CD8-positive, alpha-beta memory T cell (primary cell): ENCODE measurements around the gene NXPE3. TPM values are rescaled to one million over a fixed set of nuclear protein-coding genes. Genes with fewer than 3 reads are reported as not detected.
A peak's percentile ranks its signal among the peaks of the same experiment; 100 is the strongest.

Experiments
- CTCF ChIA-PET: fragments of 350-600 bp; sonication (Branson Sonifier 250); formaldehyde crosslinking; loops from one replicate; lab custom pipeline; 2021; ENCODE audit warnings: antibody characterized with exemption; lab: Charles Lee
- POLR2A ChIA-PET: fragments of 350-600 bp; sonication (Branson Sonifier 250); formaldehyde crosslinking; loops from one replicate; lab custom pipeline; 2021; ENCODE audit warnings: antibody characterized with exemption; lab: Charles Lee
- DNase-seq, 5 donors: peaks; one replicate each; pipeline versions ENCODE4 v3.0.0 to v3.0.0-alpha.2; 2020 to 2022; ENCODE audit warnings: mixed read lengths in 1 of 5
- H3K27ac ChIP-seq: one replicate; pipeline ENCODE4 v1.7.0; 2013; ENCODE audit warnings: low read depth, mild to moderate bottlenecking, low read length, moderate library complexity
- H3K27me3 ChIP-seq: 2 replicates; pipeline ENCODE4 v1.7.0; 2013; ENCODE audit warnings: low read length, mild to moderate bottlenecking; ENCODE audit not compliant: insufficient read depth, poor library complexity, severe bottlenecking
- H3K36me3 ChIP-seq: 2 replicates; pipeline ENCODE4 v1.7.0; 2013; ENCODE audit warnings: mild to moderate bottlenecking, low read length, moderate library complexity; ENCODE audit not compliant: insufficient read depth
- H3K4me1 ChIP-seq: 2 replicates; pipeline ENCODE4 v1.7.0; 2013; ENCODE audit warnings: mild to moderate bottlenecking, low read length, moderate library complexity; ENCODE audit not compliant: insufficient read depth
- H3K4me3 ChIP-seq: 2 replicates; pipeline ENCODE4 v1.7.0; 2013; ENCODE audit warnings: mild to moderate bottlenecking, low read length
- H3K9me3 ChIP-seq: 2 replicates; pipeline ENCODE4 v1.7.0; 2013; ENCODE audit warnings: mild to moderate bottlenecking, low read length
- H3K27ac Mint-ChIP-seq, 8 donors: one replicate each; pipeline ENCODE4 v1.8.0; 2020 to 2021; ENCODE audit warnings: mixed read lengths in 8 of 8, mild to moderate bottlenecking in 6 of 8, inconsistent platforms in 3 of 8, moderate library complexity in 3 of 8
- H3K27me3 Mint-ChIP-seq, 2 donors: one replicate each; pipeline ENCODE4 v1.8.0; 2020 to 2021; ENCODE audit warnings: mixed read lengths in 2 of 2, mild to moderate bottlenecking in 1 of 2, moderate library complexity in 1 of 2
- H3K36me3 Mint-ChIP-seq, 3 donors: one replicate each; pipeline ENCODE4 v1.8.0; 2020 to 2021; ENCODE audit warnings: mixed read lengths in 3 of 3, inconsistent platforms in 1 of 3, mild to moderate bottlenecking in 1 of 3
- H3K4me1 Mint-ChIP-seq, 3 donors: one replicate each; pipeline ENCODE4 v1.8.0; 2020 to 2021; ENCODE audit warnings: mixed read lengths in 3 of 3, inconsistent platforms in 1 of 3, mild to moderate bottlenecking in 1 of 3
- H3K4me3 Mint-ChIP-seq, 7 donors: one replicate each; pipeline ENCODE4 v1.8.0; 2020 to 2021; ENCODE audit warnings: mixed read lengths in 7 of 7, mild to moderate bottlenecking in 6 of 7, moderate library complexity in 4 of 7, inconsistent platforms in 2 of 7
- H3K9me3 Mint-ChIP-seq, 5 donors: one replicate each; pipeline ENCODE4 v1.8.0; 2020 to 2022; ENCODE audit warnings: mixed read lengths in 5 of 5, mild to moderate bottlenecking in 3 of 5, moderate library complexity in 2 of 5, inconsistent platforms in 1 of 5
- polyA plus RNA-seq: library from polyadenylated mRNA; unstranded; fragments of 300-500 nt; fragmentation: Illumina TruSeq; gene quantifications from one replicate; pipeline ENCODE4 v1.2.3, GENCODE V29; 2021
- total RNA-seq, 2 experiments: library from RNA; stranded (reverse); gene quantifications; one replicate each; pipeline ENCODE4 v1.2.3, GENCODE V29; 2021

Gene NXPE3
- total and polyA plus RNA-seq, 3 experiments from 2014 or later: 16.2 to 37.4 (median 17.2) TPM

DNA sequence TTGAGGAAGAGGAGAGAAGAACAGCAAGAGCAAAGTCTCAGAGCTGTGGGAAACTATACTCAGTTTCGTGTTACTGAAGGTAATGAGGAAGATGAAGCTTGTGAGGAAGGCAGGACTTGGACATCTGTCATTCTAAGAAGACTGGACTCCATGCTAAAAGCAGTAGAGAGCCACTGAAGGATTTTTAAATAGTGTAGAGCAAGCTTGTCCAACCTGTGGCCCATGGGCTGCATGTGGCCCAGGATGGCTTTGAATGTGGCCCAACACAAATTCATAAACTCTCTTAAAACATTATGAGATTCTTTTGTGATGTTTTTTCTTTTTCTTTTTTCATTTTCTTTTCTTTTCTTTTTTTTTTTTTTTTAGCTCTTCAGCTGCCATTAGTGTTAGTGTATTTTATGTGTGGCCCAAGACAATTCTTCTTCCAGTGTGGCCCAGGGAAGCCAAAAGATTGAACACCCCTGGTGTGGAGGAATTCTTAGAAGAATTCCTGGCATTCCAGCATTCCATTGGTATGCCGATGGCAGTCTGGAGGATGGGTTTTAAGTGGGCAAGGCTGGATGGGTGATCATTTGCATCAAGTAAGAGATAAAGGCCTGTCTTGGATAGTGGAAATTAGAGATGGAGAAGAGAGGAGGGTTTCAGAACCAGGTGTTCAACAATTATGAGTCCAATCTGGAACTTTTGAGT is 63.4 kb downstream of the NXPE3 start:
- H3K4me3 Mint-ChIP-seq: no peak overlapping the region
- Histone ChIP-seq H3K27me3 (no peaks in the 10 kb centered on the region), H3K9me3 (no peaks in the 10 kb centered on the region), H3K27ac (no peak overlapping the region), H3K4me1 (no peaks in the 10 kb centered on the region), H3K4me3 (no peak overlapping the region), H3K36me3 (no peaks in the 10 kb centered on the region)
- no peak for DNase-seq
- H3K4me1 Mint-ChIP-seq: no peaks in the 10 kb centered on the region
- ChIA-PET CTCF (no interaction called here), POLR2A (interaction anchor here (0.5 to 0.6 kb wide), 2 partner anchors 94 to 101 kb away, joined by 3 to 5 read pairs; no protein-coding TSS in a partner anchor)
- H3K27ac Mint-ChIP-seq: peak overlapping the region in 1 of 8 donors; percentile 22
- H3K36me3 Mint-ChIP-seq: peaks cover 0 to 13% (median 5%) of the 10 kb centered on the region in 3 donors
- H3K27me3 Mint-ChIP-seq: no peaks in the 10 kb centered on the region
- H3K9me3 Mint-ChIP-seq: peaks cover 0 to 4% (median 0%) of the 10 kb centered on the region in 5 donors

DNA sequence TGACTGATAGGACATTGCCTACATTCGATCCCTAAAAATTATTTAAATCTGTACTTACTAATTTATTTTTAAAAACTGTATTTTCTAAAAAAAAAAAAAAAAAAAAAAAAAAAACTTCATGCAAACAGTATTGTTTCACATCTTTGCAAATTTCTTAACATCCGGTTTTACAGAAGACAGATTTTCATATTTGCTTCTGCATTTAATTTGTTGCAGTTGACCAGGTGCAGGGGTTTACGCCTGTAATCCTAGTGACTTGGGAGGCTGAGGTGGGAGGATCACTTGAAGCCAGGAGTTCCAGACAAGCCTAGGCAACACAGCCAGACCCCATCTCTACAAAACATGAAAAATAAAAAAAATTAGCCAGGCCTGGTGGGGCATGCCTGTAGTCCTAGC is 63.9 kb downstream of the NXPE3 start:
- no peaks in the 10 kb centered on the region for H3K9me3 ChIP-seq
- Mint-ChIP-seq H3K27me3 (no peaks in the 10 kb centered on the region), H3K27ac (peak overlapping the region in 2 of 8 donors; percentile 14 to 50), H3K4me3 (no peak overlapping the region), H3K4me1 (no peaks in the 10 kb centered on the region), H3K36me3 (peaks cover 0 to 13% (median 5%) of the 10 kb centered on the region in 3 donors), H3K9me3 (peaks cover 0 to 4% (median 0%) of the 10 kb centered on the region in 5 donors)
- no peak for DNase-seq
- H3K4me1 ChIP-seq: no peaks in the 10 kb centered on the region
- POLR2A ChIA-PET: interaction anchor here (0.6 kb wide), 1 partner anchor 100 kb away, joined by 5 read pairs; no protein-coding TSS in a partner anchor
- H3K4me3 ChIP-seq: no peak overlapping the region
- H3K27ac ChIP-seq: no peak overlapping the region
- CTCF ChIA-PET: no interaction called here
- no peaks in the 10 kb centered on the region for H3K27me3 ChIP-seq
- no peaks in the 10 kb centered on the region for H3K36me3 ChIP-seq

DNA sequence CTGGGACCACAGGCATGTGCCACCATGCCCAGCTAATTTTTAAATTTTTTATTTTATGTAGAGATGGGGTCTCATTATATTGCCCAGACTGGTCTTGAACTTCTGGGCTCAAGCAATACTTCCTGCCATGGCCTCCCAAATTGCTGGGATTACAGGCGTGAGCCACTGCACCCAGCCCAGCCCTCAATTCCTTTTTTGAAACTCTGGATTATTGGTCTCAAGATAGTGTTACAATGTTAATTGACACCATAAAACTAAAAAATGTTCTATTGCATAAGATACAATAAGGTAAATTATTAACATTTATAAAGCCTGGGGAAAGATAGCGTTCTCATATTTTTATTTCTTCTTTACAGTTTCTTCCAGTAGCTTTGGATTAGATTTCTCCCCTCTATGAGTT is 66.4 kb downstream of the NXPE3 start:
- H3K36me3 Mint-ChIP-seq: peaks cover 5 to 11% (median 6%) of the 10 kb centered on the region in 3 donors
- no peak for DNase-seq
- H3K4me3 ChIP-seq: no peak overlapping the region
- peak overlapping the region in 1 of 7 donors; percentile 41 for H3K4me3 Mint-ChIP-seq
- H3K4me1 Mint-ChIP-seq: peaks cover 2 to 7% (median 7%) of the 10 kb centered on the region in 3 donors
- H3K4me1 ChIP-seq: no peaks in the 10 kb centered on the region
- no peaks in the 10 kb centered on the region for H3K36me3 ChIP-seq
- POLR2A ChIA-PET: no interaction called here
- H3K27ac Mint-ChIP-seq: peak overlapping the region in 2 of 8 donors; percentile 17 to 29
- no peaks in the 10 kb centered on the region for H3K27me3 Mint-ChIP-seq
- no peaks in the 10 kb centered on the region for H3K9me3 ChIP-seq
- CTCF ChIA-PET: no interaction called here
- no peak overlapping the region for H3K27ac ChIP-seq
- H3K9me3 Mint-ChIP-seq: peaks cover 0 to 4% (median 0%) of the 10 kb centered on the region in 5 donors
- no peaks in the 10 kb centered on the region for H3K27me3 ChIP-seq

DNA sequence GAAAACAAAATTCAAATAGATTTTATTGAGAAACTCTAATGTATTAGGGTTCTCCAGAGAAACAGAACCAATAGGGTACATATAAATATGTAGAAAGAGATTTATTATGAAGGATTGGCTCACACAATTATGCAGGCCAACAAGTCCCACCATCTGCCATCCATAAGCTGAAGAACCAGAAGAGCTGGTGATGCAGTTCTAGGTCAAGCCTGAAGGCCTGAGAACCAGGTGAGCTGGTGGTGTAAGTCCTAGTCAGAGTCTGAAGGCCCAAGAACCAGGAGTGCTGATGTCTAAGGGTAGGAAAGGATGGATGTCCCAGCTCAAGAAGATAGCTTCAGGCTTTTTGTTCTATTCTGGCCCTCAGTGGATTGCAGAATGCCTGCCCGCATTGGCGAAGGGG is 67.7 kb downstream of the NXPE3 start:
- CTCF ChIA-PET: interaction anchor here (0.7 kb wide), 1 partner anchor 32 kb away, joined by 3 read pairs; no protein-coding TSS in a partner anchor
- POLR2A ChIA-PET: interaction anchor here (1.1 kb wide), 1 partner anchor 19 kb away, joined by 3 read pairs; no protein-coding TSS in a partner anchor

DNA sequence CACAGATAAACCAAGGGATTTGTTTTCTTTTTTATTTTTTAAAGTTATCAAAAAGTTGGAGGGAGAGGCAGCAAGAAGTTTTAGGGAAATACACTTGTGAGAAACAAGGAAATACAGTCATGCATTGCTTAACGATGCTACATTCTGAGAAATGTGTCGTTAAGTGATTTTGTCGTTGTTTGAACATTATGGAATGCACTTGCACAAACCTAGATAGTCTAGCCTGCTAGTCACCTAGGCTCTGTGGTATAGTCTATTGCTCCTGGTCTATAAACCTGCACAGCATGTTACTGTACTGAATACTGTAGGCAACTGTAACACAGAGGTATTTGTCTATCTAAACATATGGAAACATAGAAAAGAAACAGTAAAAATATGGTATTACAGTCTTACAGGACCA is 68.3 kb downstream of the NXPE3 start:
- no peak for DNase-seq
- H3K27me3 Mint-ChIP-seq: no peaks in the 10 kb centered on the region
- H3K27ac Mint-ChIP-seq: peak overlapping the region in 7 of 8 donors; percentile 67 to 91 (median 84)
- no peaks in the 10 kb centered on the region for H3K9me3 Mint-ChIP-seq
- H3K4me3 ChIP-seq: no peak overlapping the region
- ChIA-PET POLR2A (interaction anchor here (1.1 kb wide), 1 partner anchor 20 kb away, joined by 3 read pairs; no protein-coding TSS in a partner anchor), CTCF (no interaction called here)
- H3K36me3 ChIP-seq: peaks cover 8% of the 10 kb centered on the region
- H3K27ac ChIP-seq: no peak overlapping the region
- H3K4me1 Mint-ChIP-seq: peaks cover 18 to 23% (median 23%) of the 10 kb centered on the region in 3 donors
- no peaks in the 10 kb centered on the region for H3K27me3 ChIP-seq
- peak overlapping the region in 6 of 7 donors; percentile 24 to 100 (median 44) for H3K4me3 Mint-ChIP-seq
- H3K9me3 ChIP-seq: no peaks in the 10 kb centered on the region
- peaks cover 6 to 26% (median 9%) of the 10 kb centered on the region in 3 donors for H3K36me3 Mint-ChIP-seq
- peaks cover 11% of the 10 kb centered on the region for H3K4me1 ChIP-seq

More for the DNA sequence above, 67.7 kb downstream of the NXPE3 start:
- H3K4me3 Mint-ChIP-seq: peak overlapping the region in 2 of 7 donors; percentile 19 to 100
- H3K27ac Mint-ChIP-seq: peak overlapping the region in 5 of 8 donors; percentile 44 to 90 (median 70)
- Histone ChIP-seq H3K27ac (no peak overlapping the region), H3K4me3 (no peak overlapping the region), H3K36me3 (peaks cover 1% of the 10 kb centered on the region), H3K9me3 (no peaks in the 10 kb centered on the region), H3K4me1 (peaks cover 5% of the 10 kb centered on the region), H3K27me3 (no peaks in the 10 kb centered on the region)
- H3K9me3 Mint-ChIP-seq: peaks cover 0 to 4% (median 0%) of the 10 kb centered on the region in 5 donors
- no peak for DNase-seq
- H3K4me1 Mint-ChIP-seq: peaks cover 12 to 17% (median 16%) of the 10 kb centered on the region in 3 donors
- H3K36me3 Mint-ChIP-seq: peaks cover 7 to 19% (median 8%) of the 10 kb centered on the region in 3 donors
- H3K27me3 Mint-ChIP-seq: no peaks in the 10 kb centered on the region

DNA sequence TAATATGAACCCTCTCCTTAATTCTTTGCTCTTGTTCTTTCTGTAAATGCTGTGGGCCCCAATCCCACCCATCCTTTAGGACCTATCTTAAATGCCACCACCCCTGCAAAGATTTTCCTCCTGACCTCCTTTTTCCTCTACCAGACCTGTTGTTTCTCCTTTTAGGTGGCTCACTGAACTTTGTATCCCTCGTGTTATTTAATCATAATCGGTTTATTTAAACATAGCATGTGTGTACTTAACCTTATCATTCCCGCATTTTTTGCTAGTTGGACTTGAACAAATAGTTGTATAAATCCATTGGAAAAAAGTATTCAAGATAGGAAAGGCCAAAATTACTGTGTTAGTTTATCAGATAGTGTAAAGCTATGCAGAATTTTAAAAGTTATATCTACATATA is 69.3 kb downstream of the NXPE3 start:
- Mint-ChIP-seq H3K27me3 (no peaks in the 10 kb centered on the region), H3K36me3 (peaks cover 5 to 35% (median 16%) of the 10 kb centered on the region in 3 donors), H3K9me3 (no peaks in the 10 kb centered on the region), H3K4me1 (peaks cover 26 to 33% (median 33%) of the 10 kb centered on the region in 3 donors), H3K4me3 (peak overlapping the region in 6 of 7 donors; percentile 76 to 100 (median 89)), H3K27ac (peak overlapping the region; percentile 9 to 91 (median 81))
- DNase-seq: no peak
- ChIA-PET CTCF (interaction anchor here (2.6 kb wide), 1 partner anchor 26 kb away, joined by 14 read pairs; no protein-coding TSS in a partner anchor), POLR2A (interaction anchor here (2.0 kb wide), 1 partner anchor 172 kb away, joined by 9 read pairs; no protein-coding TSS in a partner anchor)
- H3K36me3 ChIP-seq: peaks cover 18% of the 10 kb centered on the region
- H3K27me3 ChIP-seq: no peaks in the 10 kb centered on the region
- no peaks in the 10 kb centered on the region for H3K9me3 ChIP-seq
- H3K27ac ChIP-seq: no peak overlapping the region
- H3K4me3 ChIP-seq: no peak overlapping the region
- peaks cover 21% of the 10 kb centered on the region for H3K4me1 ChIP-seq

DNA sequence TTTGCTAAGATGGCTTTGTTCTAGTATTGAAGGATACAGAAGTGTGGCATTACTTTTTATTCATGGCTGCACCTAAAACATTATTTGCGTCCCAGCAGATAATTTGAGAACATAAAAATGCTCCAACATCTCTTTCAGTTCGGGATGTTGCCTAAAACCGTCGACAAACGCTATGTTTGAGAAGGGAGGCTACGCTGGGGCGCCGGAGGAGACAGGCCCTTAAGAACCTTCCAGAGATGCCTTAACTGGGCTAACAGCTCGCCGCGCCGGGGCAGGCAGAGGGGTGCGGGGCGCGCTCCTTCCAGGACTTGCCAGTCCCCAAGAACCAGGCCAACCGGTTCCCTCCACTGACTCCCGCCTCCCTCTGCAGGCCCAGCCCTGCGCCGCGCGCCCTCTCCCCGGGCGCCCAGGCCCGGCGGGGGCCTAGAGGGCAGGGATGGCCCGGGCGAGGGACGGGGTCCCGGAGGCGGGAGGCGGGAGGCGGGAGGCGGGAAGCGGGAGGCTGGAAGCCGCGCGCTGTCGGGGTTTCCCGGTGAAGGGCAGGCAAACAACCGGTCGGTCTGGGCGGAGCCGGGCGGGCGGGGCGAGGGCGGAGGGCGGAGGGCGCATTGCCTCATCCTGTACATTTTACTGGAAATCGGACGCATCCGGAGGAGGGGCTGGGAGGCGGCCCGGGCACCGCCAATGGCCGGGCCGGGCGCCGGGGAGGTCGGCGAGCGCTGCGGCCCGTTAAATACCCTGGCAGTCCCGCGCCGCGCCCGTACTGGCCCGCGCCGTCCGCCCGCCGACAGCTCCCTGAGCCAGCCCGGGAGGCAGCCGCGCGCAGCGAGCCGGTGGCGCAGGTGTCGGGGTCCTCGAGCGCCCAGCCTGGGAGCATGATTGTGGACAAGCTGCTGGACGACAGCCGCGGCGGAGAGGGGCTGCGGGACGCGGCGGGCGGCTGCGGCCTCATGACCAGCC is 70.0 kb downstream of the NXPE3 start, which contains the start of gene NFKBIZ:
NFKBIZ (plus strand) TSS at position 761 of the 960 bp plus-strand sequence; CDS start at position 876, 115 bp downstream.
- no peaks in the 10 kb centered on the region for H3K27me3 Mint-ChIP-seq
- peak within 1 kb of the TSS; percentile 95 to 100 (median 98) for H3K4me3 Mint-ChIP-seq
- H3K36me3 ChIP-seq: peaks cover 25% of the 10 kb centered on the region
- CTCF ChIA-PET: interaction anchor here (0.9 to 2.6 kb wide), 13 partner anchors 13 to 380 kb away, joined by 3 to 15 read pairs (median 4); partner anchors contain the start of genes NXPE3 and ZBTB11
- H3K27me3 ChIP-seq: no peaks in the 10 kb centered on the region
- H3K27ac ChIP-seq: peak within 1 kb of the TSS; percentile 97
- H3K36me3 Mint-ChIP-seq: peaks cover 9 to 43% (median 21%) of the 10 kb centered on the region in 3 donors
- H3K9me3 ChIP-seq: no peaks in the 10 kb centered on the region
- peaks cover 29 to 40% (median 36%) of the 10 kb centered on the region in 3 donors for H3K4me1 Mint-ChIP-seq
- peak within 1 kb of the TSS; percentile 92 for H3K4me3 ChIP-seq
- peaks cover 28% of the 10 kb centered on the region for H3K4me1 ChIP-seq
- POLR2A ChIA-PET: interaction anchor here (0.8 to 2.0 kb wide), 17 partner anchors 10 to 1515 kb away, joined by 3 to 63 read pairs (median 5); partner anchors contain the start of genes CEP97, NIT2, NXPE3 and PCNP
- no peaks in the 10 kb centered on the region for H3K9me3 Mint-ChIP-seq
- DNase-seq: peak; percentile 86 to 95 (median 89)
- H3K27ac Mint-ChIP-seq: peak within 1 kb of the TSS; percentile 97 to 100 (median 99)
